Stimulated activated CD8-positive, alpha-beta memory T cell treated with anti-CD3 and anti-CD28 coated beads, Interleukin-4, amount 100 ng/mL, for 24 hours (primary cell): ENCODE measurements around the gene SLC22A31.

Source experiments
- DNase-seq: peaks from one replicate; pipeline ENCODE4 v3.0.0-alpha.2; 2020; ENCODE audit warnings: low read depth

The SLC22A31 gene

GRCh38 chr16:89164847-89165680 is 35.3 kb downstream of the SLC22A31 start:
- DNase-seq: no peak

GRCh38 chr16:89164436-89164835 is 35.9 kb downstream of the SLC22A31 start:
- DNase-seq: no peak

- no peak for DNase-seq
These were observed 37.0 kb downstream of the SLC22A31 start for GRCh38 chr16:89163297-89163696.

GRCh38 chr16:89161763-89162713 is 38.3 kb downstream of the SLC22A31 start:
- no peak for DNase-seq

GRCh38 chr16:89160977-89161701 is 39.2 kb downstream of the SLC22A31 start:
- DNase-seq: no peak

- DNase-seq: no peak
These were observed 40.4 kb downstream of the SLC22A31 start for GRCh38 chr16:89159850-89160354.

GRCh38 chr16:89159066-89159849 is 41.1 kb downstream of the SLC22A31 start:
- no peak for DNase-seq

- no peak for DNase-seq
These were observed 42.6 kb downstream of the SLC22A31 start for GRCh38 chr16:89157778-89158177.

GRCh38 chr16:89156740-89157645 is 43.3 kb downstream of the SLC22A31 start:
- no peak for DNase-seq

- no peak for DNase-seq
These were observed 44.2 kb downstream of the SLC22A31 start for GRCh38 chr16:89155851-89156739.

GRCh38 chr16:89155184-89155679 is 45.1 kb downstream of the SLC22A31 start:
- no peak for DNase-seq

GRCh38 chr16:89154390-89155183 is 45.8 kb downstream of the SLC22A31 start:
- no peak for DNase-seq

- no peak for DNase-seq
These were observed 46.5 kb downstream of the SLC22A31 start for GRCh38 chr16:89153848-89154271.

GRCh38 chr16:89152831-89153700 is 47.3 kb downstream of the SLC22A31 start:
- DNase-seq: no peak

GRCh38 chr16:89150981-89151380 is 49.4 kb downstream of the SLC22A31 start:
- DNase-seq: no peak

GRCh38 chr16:89150090-89150835 is 50.1 kb downstream of the SLC22A31 start:
- DNase-seq: no peak
